ENCODE data around the gene BACH1.
"Not testable (repeated sequence)": the region's sequence is repeated elsewhere in the genome, so short reads cannot be mapped to it uniquely, and the experiment has no call there.

BACH1 gene

DNA sequence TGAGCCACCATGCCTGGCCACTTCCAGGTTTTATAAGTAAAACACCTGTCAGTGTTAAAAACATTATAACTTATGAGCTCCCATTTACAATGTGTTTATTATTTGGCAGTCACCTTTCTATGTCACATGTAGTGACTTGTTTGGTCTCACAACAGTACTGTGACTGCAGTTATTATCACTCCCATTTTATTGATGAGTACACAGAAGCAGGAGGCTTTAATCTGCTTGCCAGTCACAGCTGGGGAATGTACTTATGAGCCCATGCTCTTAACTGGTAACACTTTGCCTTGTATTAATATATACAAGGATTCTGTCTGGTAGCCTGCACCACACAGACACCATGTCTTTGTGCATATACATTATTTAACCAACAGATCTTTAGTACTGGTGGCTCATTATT, 31.1 kb upstream of the BACH1 start:
- H4K12ac ChIP-seq (ENCODE audit: low read depth, low read length): no peak overlapping the region
- H3K9me3 ChIP-seq (ENCODE audit: insufficient read depth, low read depth, low read length): no peaks in the 10 kb centered on the region
- no peak overlapping the region for H2AK5ac ChIP-seq (ENCODE audit: low read length)
- no peaks in the 10 kb centered on the region for H3K79me1 ChIP-seq (ENCODE audit: low read length)
- no peak for DNase-seq
- no peak overlapping the region for H2BK12ac ChIP-seq (ENCODE audit: low read length)
- no peak overlapping the region for H3K9ac ChIP-seq (ENCODE audit: low read length)
- H2BK120ac ChIP-seq (ENCODE audit: insufficient read depth, low read length, poor library complexity): no peak overlapping the region
- no peak overlapping the region for H3K4ac ChIP-seq (ENCODE audit: low read depth, low read length)
- H2AFZ ChIP-seq (ENCODE audit: insufficient read depth, low read length, poor library complexity): no peak overlapping the region
- no peak overlapping the region for H4K8ac ChIP-seq (ENCODE audit: low read depth, low read length)
- no peaks in the 10 kb centered on the region for H3K27me3 ChIP-seq (ENCODE audit: insufficient read depth, low read length)
- H3K18ac ChIP-seq (ENCODE audit: low read length): no peak overlapping the region
- peaks cover 0 to 3% of the 10 kb centered on the region in 2 experiments for H3K4me1 ChIP-seq (ENCODE audit: control insufficient read depth in 1 of 2, insufficient read depth in 2 of 2, low read length in 2 of 2)
- no peaks in the 10 kb centered on the region for H3K36me3 ChIP-seq (ENCODE audit: control insufficient read depth in 1 of 2, insufficient read depth in 2 of 2, low read length in 2 of 2)
- no peak overlapping the region for H2BK5ac ChIP-seq (ENCODE audit: low read depth, low read length, poor library complexity)
- no peaks in the 10 kb centered on the region for H3K79me2 ChIP-seq (ENCODE audit: control insufficient read depth, insufficient read depth, low read length, poor library complexity)
- no peak overlapping the region for H3K4me3 ChIP-seq (ENCODE audit: low read depth, low read length)
- no peak overlapping the region for H3K23ac ChIP-seq (ENCODE audit: low read length)
- no peak overlapping the region for H4K91ac ChIP-seq (ENCODE audit: low read depth, low read length)
- H3K4me2 ChIP-seq (ENCODE audit: low read length): no peak overlapping the region
- H3K27ac ChIP-seq (ENCODE audit: low read depth, low read length): no peak overlapping the region
- no peak overlapping the region for H3K14ac ChIP-seq (ENCODE audit: low read length)

DNA sequence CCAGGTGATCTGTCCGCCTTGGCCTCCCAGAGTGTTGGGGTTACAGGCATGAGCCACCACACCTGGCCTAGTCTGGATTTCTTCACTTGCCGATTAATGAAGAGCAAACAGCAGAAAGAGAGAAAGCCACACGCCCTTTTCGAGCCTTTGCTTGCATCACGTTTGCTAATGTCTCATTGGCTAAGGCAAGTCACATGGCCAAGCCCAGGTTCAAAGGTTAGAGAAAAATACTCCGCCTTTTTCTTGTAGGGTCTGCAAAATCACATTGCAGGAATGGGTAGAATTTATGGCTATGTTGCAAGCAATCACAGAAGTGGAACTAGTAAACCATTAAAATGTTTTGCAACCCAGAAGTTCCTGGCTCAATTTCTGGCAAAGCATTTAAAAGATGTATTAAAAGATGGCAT, 26.8 kb upstream of the BACH1 start:
- H4K8ac ChIP-seq (ENCODE audit: low read depth, low read length): no peak overlapping the region
- no peak overlapping the region for H3K4me3 ChIP-seq (ENCODE audit: low read depth, low read length)
- no peaks in the 10 kb centered on the region for H3K4me1 ChIP-seq (ENCODE audit: control insufficient read depth in 1 of 2, insufficient read depth in 2 of 2, low read length in 2 of 2)
- DNase-seq: peak in 1 of 2 donors; percentile 54
- H3K36me3 ChIP-seq (ENCODE audit: control insufficient read depth in 1 of 2, insufficient read depth in 2 of 2, low read length in 2 of 2): no peaks in the 10 kb centered on the region
- H3K9ac ChIP-seq (ENCODE audit: low read length): no peak overlapping the region
- no peak overlapping the region for H4K12ac ChIP-seq (ENCODE audit: low read depth, low read length)
- no peaks in the 10 kb centered on the region for H3K79me1 ChIP-seq (ENCODE audit: low read length)
- H3K9me3 ChIP-seq (ENCODE audit: insufficient read depth, low read depth, low read length): no peaks in the 10 kb centered on the region
- no peak overlapping the region for H3K18ac ChIP-seq (ENCODE audit: low read length)
- whole genome bisulfite sequencing (ENCODE audit: extremely low coverage, insufficient coverage, insufficient read length): no CpG with 5 or more reads among the region's 6 CpGs
- H2BK120ac ChIP-seq (ENCODE audit: insufficient read depth, low read length, poor library complexity): no peak overlapping the region
- H4K91ac ChIP-seq (ENCODE audit: low read depth, low read length): no peak overlapping the region
- H2BK5ac ChIP-seq (ENCODE audit: low read depth, low read length, poor library complexity): no peak overlapping the region
- H3K79me2 ChIP-seq (ENCODE audit: control insufficient read depth, insufficient read depth, low read length, poor library complexity): no peaks in the 10 kb centered on the region
- H3K14ac ChIP-seq (ENCODE audit: low read length): no peak overlapping the region
- no peak overlapping the region for H3K4me2 ChIP-seq (ENCODE audit: low read length)
- H2BK12ac ChIP-seq (ENCODE audit: low read length): no peak overlapping the region
- no peak overlapping the region for H3K23ac ChIP-seq (ENCODE audit: low read length)
- H3K4ac ChIP-seq (ENCODE audit: low read depth, low read length): no peak overlapping the region
- no peak overlapping the region for H3K27ac ChIP-seq (ENCODE audit: low read depth, low read length)
- H3K27me3 ChIP-seq (ENCODE audit: insufficient read depth, low read length): no peaks in the 10 kb centered on the region
- H2AK5ac ChIP-seq (ENCODE audit: low read length): no peak overlapping the region
- H2AFZ ChIP-seq (ENCODE audit: insufficient read depth, low read length, poor library complexity): no peak overlapping the region

DNA sequence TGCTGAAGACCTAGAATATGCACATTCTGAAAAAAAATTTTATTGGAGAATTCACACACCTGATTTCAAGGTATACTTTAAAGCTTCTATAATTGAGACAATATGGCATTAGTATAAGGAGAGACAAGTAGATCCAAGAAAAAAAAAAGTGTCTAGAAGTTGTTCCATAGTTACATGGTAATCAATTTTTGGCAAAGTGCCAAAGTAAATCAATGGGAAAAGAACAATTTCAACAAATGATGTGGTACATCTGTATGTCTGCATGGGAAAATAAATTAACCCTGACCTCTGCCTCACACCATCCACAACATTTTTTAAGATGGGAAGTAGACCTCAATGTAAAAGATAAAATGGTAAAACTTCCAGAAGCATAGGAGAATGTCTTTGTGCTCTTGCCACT, 21.3 kb upstream of the BACH1 start:
- Histone ChIP-seq H4K91ac (ENCODE audit: low read depth, low read length) (no peak overlapping the region), H3K27ac (ENCODE audit: low read depth, low read length) (no peak overlapping the region), H3K9ac (ENCODE audit: low read length) (no peak overlapping the region), H3K79me2 (ENCODE audit: control insufficient read depth, insufficient read depth, low read length, poor library complexity) (no peaks in the 10 kb centered on the region), H3K36me3 (ENCODE audit: control insufficient read depth in 1 of 2, insufficient read depth in 2 of 2, low read length in 2 of 2) (no peaks in the 10 kb centered on the region), H3K23ac (ENCODE audit: low read length) (no peak overlapping the region), H3K4me1 (ENCODE audit: control insufficient read depth in 1 of 2, insufficient read depth in 2 of 2, low read length in 2 of 2) (no peaks in the 10 kb centered on the region), H3K4me3 (ENCODE audit: low read depth, low read length) (no peak overlapping the region), H4K12ac (ENCODE audit: low read depth, low read length) (no peak overlapping the region), H3K14ac (ENCODE audit: low read length) (no peak overlapping the region), H2BK5ac (ENCODE audit: low read depth, low read length, poor library complexity) (no peak overlapping the region), H3K4me2 (ENCODE audit: low read length) (no peak overlapping the region), H3K4ac (ENCODE audit: low read depth, low read length) (no peak overlapping the region), H2BK120ac (ENCODE audit: insufficient read depth, low read length, poor library complexity) (no peak overlapping the region), H2BK12ac (ENCODE audit: low read length) (no peak overlapping the region), H3K27me3 (ENCODE audit: insufficient read depth, low read length) (no peaks in the 10 kb centered on the region), H3K79me1 (ENCODE audit: low read length) (no peaks in the 10 kb centered on the region), H4K8ac (ENCODE audit: low read depth, low read length) (no peak overlapping the region), H2AFZ (ENCODE audit: insufficient read depth, low read length, poor library complexity) (no peak overlapping the region), H2AK5ac (ENCODE audit: low read length) (no peak overlapping the region), H3K9me3 (ENCODE audit: insufficient read depth, low read depth, low read length) (peaks cover 1% of the 10 kb centered on the region), H3K18ac (ENCODE audit: low read length) (no peak overlapping the region)
- DNase-seq: no peak

DNA sequence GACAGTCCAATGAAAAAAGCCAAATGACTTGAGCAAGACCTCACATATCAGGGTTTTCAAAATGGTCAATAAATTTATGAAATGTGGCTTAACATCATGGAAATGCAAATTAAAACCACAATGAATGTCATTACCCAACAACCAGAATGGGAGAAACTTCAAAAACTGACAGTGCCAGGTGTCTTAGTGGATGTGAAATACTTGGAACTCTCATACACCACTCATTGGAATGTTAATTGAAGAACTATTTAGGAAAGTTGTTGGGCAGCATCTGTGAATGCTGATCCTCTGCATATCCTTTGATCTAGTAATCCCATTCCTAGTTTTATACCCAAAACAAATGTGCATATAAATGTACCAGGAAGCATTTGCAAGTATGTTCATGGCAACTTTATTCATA, 19.2 kb upstream of the BACH1 start:
- H2AFZ ChIP-seq (ENCODE audit: insufficient read depth, low read length, poor library complexity): no peak overlapping the region
- H4K8ac ChIP-seq (ENCODE audit: low read depth, low read length): no peak overlapping the region
- no peaks in the 10 kb centered on the region for H3K36me3 ChIP-seq (ENCODE audit: control insufficient read depth in 1 of 2, insufficient read depth in 2 of 2, low read length in 2 of 2)
- no peak overlapping the region for H3K23ac ChIP-seq (ENCODE audit: low read length)
- H3K9ac ChIP-seq (ENCODE audit: low read length): no peak overlapping the region
- H3K4ac ChIP-seq (ENCODE audit: low read depth, low read length): no peak overlapping the region
- no peak overlapping the region for H2AK5ac ChIP-seq (ENCODE audit: low read length)
- no peak overlapping the region for H2BK5ac ChIP-seq (ENCODE audit: low read depth, low read length, poor library complexity)
- no peak overlapping the region for H4K12ac ChIP-seq (ENCODE audit: low read depth, low read length)
- no peaks in the 10 kb centered on the region for H3K79me2 ChIP-seq (ENCODE audit: control insufficient read depth, insufficient read depth, low read length, poor library complexity)
- H3K4me3 ChIP-seq (ENCODE audit: low read depth, low read length): no peak overlapping the region
- no peak overlapping the region for H2BK120ac ChIP-seq (ENCODE audit: insufficient read depth, low read length, poor library complexity)
- H3K79me1 ChIP-seq (ENCODE audit: low read length): no peaks in the 10 kb centered on the region
- H4K91ac ChIP-seq (ENCODE audit: low read depth, low read length): no peak overlapping the region
- no peak overlapping the region for H2BK12ac ChIP-seq (ENCODE audit: low read length)
- no peak overlapping the region for H3K4me2 ChIP-seq (ENCODE audit: low read length)
- peak in 1 of 2 donors; percentile 64 for DNase-seq
- H3K14ac ChIP-seq (ENCODE audit: low read length): no peak overlapping the region
- no peaks in the 10 kb centered on the region for H3K27me3 ChIP-seq (ENCODE audit: insufficient read depth, low read length)
- peaks cover 1% of the 10 kb centered on the region for H3K9me3 ChIP-seq (ENCODE audit: insufficient read depth, low read depth, low read length)
- H3K4me1 ChIP-seq (ENCODE audit: control insufficient read depth in 1 of 2, insufficient read depth in 2 of 2, low read length in 2 of 2): no peaks in the 10 kb centered on the region
- H3K27ac ChIP-seq (ENCODE audit: low read depth, low read length): no peak overlapping the region
- no peak overlapping the region for H3K18ac ChIP-seq (ENCODE audit: low read length)

DNA sequence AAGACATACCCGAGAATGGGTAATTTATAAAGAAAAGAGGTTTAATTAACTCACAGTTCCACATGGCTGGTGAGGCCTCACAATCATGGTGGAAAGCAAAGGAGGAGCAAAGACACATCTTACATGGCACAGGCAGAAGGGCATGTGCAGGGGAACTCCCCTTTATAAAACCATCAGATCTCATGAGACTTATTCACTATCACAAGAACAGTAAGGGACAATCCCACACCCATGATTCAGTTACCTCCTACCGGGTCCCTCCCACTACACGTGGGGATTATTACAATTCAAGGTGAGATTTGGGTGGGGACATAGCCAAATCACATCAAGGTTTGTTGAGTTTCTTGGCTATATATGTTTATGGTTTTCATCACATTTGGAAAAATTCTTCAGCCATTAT, 16.9 kb upstream of the BACH1 start:
- not testable (repeated sequence) for H3K9ac ChIP-seq (ENCODE audit: low read length); H3K27me3 ChIP-seq (ENCODE audit: insufficient read depth, low read length); DNase-seq; H2AK5ac ChIP-seq (ENCODE audit: low read length); H3K4ac ChIP-seq (ENCODE audit: low read depth, low read length); H3K23ac ChIP-seq (ENCODE audit: low read length); H3K9me3 ChIP-seq (ENCODE audit: insufficient read depth, low read depth, low read length); H3K27ac ChIP-seq (ENCODE audit: low read depth, low read length); H3K4me1 ChIP-seq (ENCODE audit: control insufficient read depth in 1 of 2, insufficient read depth in 2 of 2, low read length in 2 of 2); H3K18ac ChIP-seq (ENCODE audit: low read length); H4K12ac ChIP-seq (ENCODE audit: low read depth, low read length); H3K79me1 ChIP-seq (ENCODE audit: low read length); H2AFZ ChIP-seq (ENCODE audit: insufficient read depth, low read length, poor library complexity); H2BK120ac ChIP-seq (ENCODE audit: insufficient read depth, low read length, poor library complexity); H3K4me3 ChIP-seq (ENCODE audit: low read depth, low read length); H4K91ac ChIP-seq (ENCODE audit: low read depth, low read length); H3K14ac ChIP-seq (ENCODE audit: low read length); H3K4me2 ChIP-seq (ENCODE audit: low read length); H2BK5ac ChIP-seq (ENCODE audit: low read depth, low read length, poor library complexity); H3K79me2 ChIP-seq (ENCODE audit: control insufficient read depth, insufficient read depth, low read length, poor library complexity); H4K8ac ChIP-seq (ENCODE audit: low read depth, low read length); H3K36me3 ChIP-seq (ENCODE audit: control insufficient read depth in 1 of 2, insufficient read depth in 2 of 2, low read length in 2 of 2); H2BK12ac ChIP-seq (ENCODE audit: low read length)
- no CpG with 5 or more reads among the region's 3 CpGs for WGBS (ENCODE audit: extremely low coverage, insufficient coverage, insufficient read length)

Measured in trophoblast cell (in vitro differentiated cells and primary cell).